AG09319 (cell line): ENCODE results near the gene ATM.

Experiments
- DNase-seq: peaks from one replicate; pipeline ENCODE4 v3.0.0-alpha.2; 2010; ENCODE audit warnings: low read depth; ENCODE audit errors: extremely low read depth
- CTCF ChIP-seq: IDR thresholded peaks from 2 replicates; pipeline ENCODE4 v1.5.1; 2011; ENCODE audit warnings: low read depth, mild to moderate bottlenecking, inconsistent platforms, low read length, moderate library complexity

ATM gene

GRCh38 chr11:108203075-108203474 is 19.8 kb upstream of the ATM start:
- TF ChIP-seq CTCF, result no peak
- DNase-seq, result no peak

GRCh38 chr11:108204376-108204775 is 18.5 kb upstream of the ATM start:
- DNase-seq, result no peak
- TF ChIP-seq CTCF, result no peak

- TF ChIP-seq CTCF, result no peak
Measured at GRCh38 chr11:108204929-108205499, 17.9 kb upstream of the ATM start.

GRCh38 chr11:108206171-108206570 is 16.7 kb upstream of the ATM start:
- no peak for DNase-seq
- no peak for TF ChIP-seq CTCF

More at GRCh38 chr11:108204929-108205499, 17.9 kb upstream of the ATM start:
- DNase-seq, result no peak

- no peak for DNase-seq
- TF ChIP-seq CTCF, result no peak
Measured at GRCh38 chr11:108206969-108207682, 15.7 kb upstream of the ATM start.

GRCh38 chr11:108207683-108208060 is 15.2 kb upstream of the ATM start:
- no peak for TF ChIP-seq CTCF
- DNase-seq, result no peak

GRCh38 chr11:108210441-108210840 is 12.4 kb upstream of the ATM start:
- DNase-seq, result no peak
- no peak for TF ChIP-seq CTCF
